GM13976 (cell line): ENCODE data around the gene NME7.

Experiments
- DNase-seq: peaks from one replicate; pipeline ENCODE4 v3.0.0; 2012; ENCODE audit warnings: low spot score
- in situ Hi-C: fragments of 300-500 bp; cut with MboI; formaldehyde crosslinking; loops from one replicate; pipeline ENCODE4 v1.12.0; 2022; ENCODE audit warnings: low sequenced_read_pairs, mixed read lengths, inconsistent platforms; ENCODE audit not compliant: unreplicated experiment
- TF ChIP-seq, protein P1 (sequence below): IDR thresholded peaks from 2 replicates; pipeline ENCODE4 v1.5.1; 2012; ENCODE audit warnings: borderline replicate concordance, mild to moderate bottlenecking; ENCODE audit not compliant: insufficient read depth; ENCODE audit errors: extremely low read depth, missing control alignments, control extremely low read depth

Gene NME7

DNA sequence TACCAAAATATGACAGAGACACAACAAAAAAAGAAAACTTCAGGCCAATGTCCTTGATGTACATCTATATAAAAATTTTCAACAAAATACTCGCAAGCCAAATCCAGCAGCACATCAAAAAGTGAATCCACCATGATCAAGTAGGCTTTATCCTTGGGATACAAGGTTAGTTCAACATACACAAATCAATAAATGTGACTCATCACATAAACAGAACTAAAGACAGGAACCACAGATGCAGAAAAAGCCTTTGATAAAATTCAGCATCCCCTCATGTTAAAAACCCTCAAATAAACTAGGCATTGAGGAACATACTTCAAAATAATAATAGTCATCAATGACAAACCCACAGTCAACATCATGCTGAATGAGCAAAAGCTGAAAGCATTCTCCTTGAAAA lies 101.5 kb downstream of the NME7 start:
- no peak for DNase-seq
- in situ Hi-C loops, result no loop called here
- TF ChIP-seq, protein P1, sequence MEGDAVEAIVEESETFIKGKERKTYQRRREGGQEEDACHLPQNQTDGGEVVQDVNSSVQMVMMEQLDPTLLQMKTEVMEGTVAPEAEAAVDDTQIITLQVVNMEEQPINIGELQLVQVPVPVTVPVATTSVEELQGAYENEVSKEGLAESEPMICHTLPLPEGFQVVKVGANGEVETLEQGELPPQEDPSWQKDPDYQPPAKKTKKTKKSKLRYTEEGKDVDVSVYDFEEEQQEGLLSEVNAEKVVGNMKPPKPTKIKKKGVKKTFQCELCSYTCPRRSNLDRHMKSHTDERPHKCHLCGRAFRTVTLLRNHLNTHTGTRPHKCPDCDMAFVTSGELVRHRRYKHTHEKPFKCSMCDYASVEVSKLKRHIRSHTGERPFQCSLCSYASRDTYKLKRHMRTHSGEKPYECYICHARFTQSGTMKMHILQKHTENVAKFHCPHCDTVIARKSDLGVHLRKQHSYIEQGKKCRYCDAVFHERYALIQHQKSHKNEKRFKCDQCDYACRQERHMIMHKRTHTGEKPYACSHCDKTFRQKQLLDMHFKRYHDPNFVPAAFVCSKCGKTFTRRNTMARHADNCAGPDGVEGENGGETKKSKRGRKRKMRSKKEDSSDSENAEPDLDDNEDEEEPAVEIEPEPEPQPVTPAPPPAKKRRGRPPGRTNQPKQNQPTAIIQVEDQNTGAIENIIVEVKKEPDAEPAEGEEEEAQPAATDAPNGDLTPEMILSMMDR, result no peak

DNA sequence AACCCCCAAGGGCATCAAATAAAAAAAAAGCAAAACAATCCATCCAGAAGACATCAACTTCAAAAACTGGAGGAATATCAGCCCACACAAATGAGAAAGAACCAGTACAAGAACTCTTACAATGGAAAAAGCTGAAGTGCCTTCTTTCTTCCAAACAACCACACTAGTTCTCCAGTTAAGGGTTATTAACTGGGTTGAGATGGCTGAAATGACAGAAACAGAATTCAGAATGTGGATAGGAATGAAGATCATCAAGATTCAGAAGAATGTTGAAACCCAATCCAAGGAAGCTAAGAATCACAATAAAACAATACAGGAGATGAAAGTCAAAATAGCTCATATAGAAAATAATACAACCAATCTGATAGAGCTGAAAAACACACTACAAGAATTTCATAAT lies 104.5 kb downstream of the NME7 start:
- no peak for DNase-seq
- TF ChIP-seq, protein P1, result no peak
- in situ Hi-C loops, result no loop called here

DNA sequence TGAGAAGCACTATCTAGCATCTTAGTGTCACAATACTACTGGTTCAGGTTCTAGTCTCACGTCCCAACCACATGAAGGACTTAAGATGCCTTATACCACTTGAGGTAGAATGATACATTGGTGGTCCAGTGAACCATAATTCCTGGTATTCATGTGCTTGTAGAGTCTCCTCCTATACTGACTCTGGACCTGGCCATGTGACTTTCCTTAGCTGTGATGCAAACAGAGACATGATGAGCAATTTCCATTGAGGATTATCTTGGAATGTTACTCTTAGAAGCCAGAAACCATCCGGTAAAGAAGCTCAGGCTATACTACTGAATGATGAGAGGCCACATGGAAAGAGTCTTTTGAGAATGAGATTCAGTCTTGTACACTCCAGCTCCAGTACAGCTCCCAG lies 105.7 kb downstream of the NME7 start:
- in situ Hi-C loops, result no loop called here
- TF ChIP-seq, protein P1, result no peak
- DNase-seq, result no peak

DNA sequence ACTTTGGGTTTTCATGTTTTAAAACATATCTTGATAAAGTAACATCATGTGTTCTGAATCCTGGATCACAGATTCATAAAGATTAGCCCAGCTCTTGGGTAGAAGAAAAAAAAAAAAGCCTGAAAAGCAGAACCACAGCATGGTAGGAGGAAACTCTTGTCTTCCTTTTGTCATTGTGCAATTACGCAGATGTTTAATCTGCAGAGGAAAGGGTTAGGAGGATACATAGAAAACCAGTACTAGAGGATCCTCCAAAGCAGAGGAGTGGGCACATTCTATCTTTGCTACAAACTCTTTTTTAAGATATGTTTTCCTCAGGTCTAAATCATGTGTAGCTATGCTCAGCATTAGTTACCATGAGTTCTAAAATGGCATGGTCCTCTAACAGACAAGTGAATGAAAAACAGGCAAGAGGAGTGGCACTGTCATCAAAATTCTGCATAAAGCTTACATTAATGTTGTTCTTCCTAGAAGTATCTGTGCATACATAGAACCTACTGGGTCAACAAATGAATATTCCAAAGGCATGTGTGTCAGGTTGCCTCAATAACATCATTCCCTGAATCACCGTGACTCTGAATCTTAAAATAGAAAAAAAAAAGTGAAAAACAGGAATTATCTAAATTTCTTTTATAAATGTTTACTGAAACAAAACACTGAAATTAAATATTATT lies 107.0 kb downstream of the NME7 start:
- TF ChIP-seq, protein P1, result no peak
- no peak for DNase-seq
- in situ Hi-C loops, result no loop called here

DNA sequence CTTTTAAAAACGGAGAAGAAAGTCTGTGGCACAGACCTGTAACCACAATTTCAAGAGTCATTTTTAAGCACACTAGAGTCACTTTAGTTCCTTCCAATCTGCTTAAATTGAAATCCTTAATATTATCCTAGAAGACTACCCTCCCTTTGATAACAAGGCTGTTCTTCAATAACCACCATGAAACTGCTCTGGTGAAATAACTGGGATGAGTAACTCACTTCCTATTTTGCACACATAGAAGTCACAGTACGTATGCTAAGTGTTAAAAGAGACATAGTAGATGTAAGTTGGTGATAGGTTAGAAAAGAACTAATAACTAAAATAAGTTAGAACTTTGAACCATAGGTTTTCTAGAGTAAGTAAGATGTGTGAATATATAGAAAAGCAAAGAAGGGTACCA lies 107.8 kb downstream of the NME7 start:
- no peak for DNase-seq
- TF ChIP-seq, protein P1, result no peak
- in situ Hi-C loops, result no loop called here

DNA sequence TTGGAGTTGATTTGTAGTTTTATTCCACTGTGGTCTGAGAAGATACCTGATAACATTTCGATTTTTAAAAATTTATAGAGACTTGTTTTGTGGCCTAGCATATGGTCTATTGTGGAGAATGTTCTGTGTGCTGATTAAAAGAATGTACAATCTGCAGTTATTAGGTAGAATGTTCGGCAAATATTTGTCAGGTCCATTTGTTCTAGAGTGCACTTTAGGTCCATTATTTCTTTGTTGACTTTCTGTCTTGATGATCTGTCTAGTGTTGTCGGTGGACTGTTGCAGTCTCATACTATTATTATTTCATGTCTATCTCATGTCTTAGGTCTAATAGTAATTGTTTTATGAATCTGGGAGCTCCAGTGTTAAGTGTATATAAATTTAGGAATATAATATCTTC lies 116.8 kb downstream of the NME7 start:
- DNase-seq, result no peak
- TF ChIP-seq, protein P1, result no peak
- in situ Hi-C loops, result no loop called here
